HUES48 (cell line): ENCODE data around the gene PPP3CA.

Experiments used
- H3K27ac ChIP-seq: one replicate; pipeline ENCODE4 v1.7.0; 2013; ENCODE audit warnings: low read depth, low read length, inconsistent platforms
- H3K27me3 ChIP-seq: 2 replicates; pipeline ENCODE4 v1.6.1; 2013; ENCODE audit warnings: mild to moderate bottlenecking, low read length; ENCODE audit not compliant: control insufficient read depth, insufficient read depth
- H3K36me3 ChIP-seq: 2 replicates; pipeline ENCODE4 v1.6.1; 2013; ENCODE audit warnings: low read length; ENCODE audit not compliant: control insufficient read depth, insufficient read depth
- H3K4me1 ChIP-seq: 2 replicates; pipeline ENCODE4 v1.6.1; 2013; ENCODE audit warnings: mild to moderate bottlenecking, low read length; ENCODE audit not compliant: control insufficient read depth, insufficient read depth
- H3K4me3 ChIP-seq: 2 replicates; pipeline ENCODE4 v1.5.1; 2013; ENCODE audit warnings: mild to moderate bottlenecking, low read depth, low read length
- H3K9ac ChIP-seq: 2 replicates; pipeline ENCODE4 v1.6.1; 2013; ENCODE audit warnings: mild to moderate bottlenecking, low read depth, low read length, moderate library complexity
- H3K9me3 ChIP-seq: 2 replicates; pipeline ENCODE4 v1.6.1; 2013; ENCODE audit warnings: low read length; ENCODE audit not compliant: control insufficient read depth, insufficient read depth

The PPP3CA gene

GRCh38 chr4:101347267-101347556 is at the start of gene PPP3CA:
TSS of gene PPP3CA (minus strand) at chr4:101347526.
- H3K36me3 ChIP-seq: no peaks in the 10 kb centered on the region
- H3K4me1 ChIP-seq: peaks cover 18% of the 10 kb centered on the region
- H3K27me3 ChIP-seq: peaks cover 16% of the 10 kb centered on the region
- H3K9me3 ChIP-seq: no peaks in the 10 kb centered on the region
- H3K27ac ChIP-seq: peak within 1 kb of the TSS; percentile 85
- H3K9ac ChIP-seq: peak within 1 kb of the TSS; percentile 61; the same call in 1 of the 2 replicates
- peak within 1 kb of the TSS; percentile 87 for H3K4me3 ChIP-seq

GRCh38 chr4:101393256-101393655 is 45.9 kb upstream of the PPP3CA start:
- Histone ChIP-seq H3K9me3 (no peaks in the 10 kb centered on the region), H3K4me1 (no peaks in the 10 kb centered on the region), H3K36me3 (no peaks in the 10 kb centered on the region), H3K4me3 (no peak overlapping the region), H3K27ac (no peak overlapping the region), H3K27me3 (no peaks in the 10 kb centered on the region), H3K9ac (no peak overlapping the region)

GRCh38 chr4:101370663-101371210 is 23.4 kb upstream of the PPP3CA start:
- H3K36me3 ChIP-seq: no peaks in the 10 kb centered on the region
- H3K9ac ChIP-seq: no peak overlapping the region
- no peaks in the 10 kb centered on the region for H3K27me3 ChIP-seq
- H3K27ac ChIP-seq: no peak overlapping the region
- H3K4me1 ChIP-seq: peaks cover 11% of the 10 kb centered on the region; the same call in 1 of the 2 replicates
- H3K9me3 ChIP-seq: no peaks in the 10 kb centered on the region
- no peak overlapping the region for H3K4me3 ChIP-seq

GRCh38 chr4:101367201-101367600 is 19.9 kb upstream of the PPP3CA start:
- H3K9me3 ChIP-seq: no peaks in the 10 kb centered on the region
- H3K27ac ChIP-seq: no peak overlapping the region
- H3K9ac ChIP-seq: no peak overlapping the region
- H3K4me1 ChIP-seq: peaks cover 11% of the 10 kb centered on the region; the same call in 1 of the 2 replicates
- H3K27me3 ChIP-seq: no peaks in the 10 kb centered on the region
- H3K4me3 ChIP-seq: no peak overlapping the region
- H3K36me3 ChIP-seq: no peaks in the 10 kb centered on the region

- no peak overlapping the region for H3K4me3 ChIP-seq
- H3K27me3 ChIP-seq: no peaks in the 10 kb centered on the region
- peaks cover 11% of the 10 kb centered on the region; the same call in 1 of the 2 replicates for H3K4me1 ChIP-seq
- no peaks in the 10 kb centered on the region for H3K9me3 ChIP-seq
- no peaks in the 10 kb centered on the region for H3K36me3 ChIP-seq
- H3K27ac ChIP-seq: no peak overlapping the region
- H3K9ac ChIP-seq: no peak overlapping the region
These were observed 19.0 kb upstream of the PPP3CA start for GRCh38 chr4:101366331-101366730.

- no peaks in the 10 kb centered on the region for H3K36me3 ChIP-seq
- no peaks in the 10 kb centered on the region for H3K9me3 ChIP-seq
- no peak overlapping the region for H3K4me3 ChIP-seq
- no peaks in the 10 kb centered on the region for H3K27me3 ChIP-seq
- no peak overlapping the region for H3K9ac ChIP-seq
- no peaks in the 10 kb centered on the region for H3K4me1 ChIP-seq
- no peak overlapping the region for H3K27ac ChIP-seq
These were observed 10.4 kb upstream of the PPP3CA start for GRCh38 chr4:101357751-101358150.

- no peak overlapping the region for H3K4me3 ChIP-seq
- no peak overlapping the region for H3K9ac ChIP-seq
- H3K9me3 ChIP-seq: no peaks in the 10 kb centered on the region
- H3K36me3 ChIP-seq: no peaks in the 10 kb centered on the region
- H3K27me3 ChIP-seq: no peaks in the 10 kb centered on the region
- H3K4me1 ChIP-seq: no peaks in the 10 kb centered on the region
- H3K27ac ChIP-seq: no peak overlapping the region
These were observed 9.6 kb upstream of the PPP3CA start for GRCh38 chr4:101356928-101357327.

- H3K36me3 ChIP-seq: no peaks in the 10 kb centered on the region
- H3K27me3 ChIP-seq: no peaks in the 10 kb centered on the region
- no peak overlapping the region for H3K9ac ChIP-seq
- no peaks in the 10 kb centered on the region for H3K4me1 ChIP-seq
- H3K9me3 ChIP-seq: no peaks in the 10 kb centered on the region
- no peak overlapping the region for H3K4me3 ChIP-seq
- H3K27ac ChIP-seq: no peak overlapping the region
These were observed 8.7 kb upstream of the PPP3CA start for GRCh38 chr4:101355767-101356702.

GRCh38 chr4:101355246-101355645 is 7.9 kb upstream of the PPP3CA start:
- H3K9ac ChIP-seq: no peak overlapping the region
- H3K27ac ChIP-seq: no peak overlapping the region
- no peak overlapping the region for H3K4me3 ChIP-seq
- no peaks in the 10 kb centered on the region for H3K9me3 ChIP-seq
- H3K27me3 ChIP-seq: peaks cover 2% of the 10 kb centered on the region; the same call in 1 of the 2 replicates
- H3K36me3 ChIP-seq: no peaks in the 10 kb centered on the region
- H3K4me1 ChIP-seq: no peaks in the 10 kb centered on the region

- no peaks in the 10 kb centered on the region for H3K9me3 ChIP-seq
- peaks cover 16% of the 10 kb centered on the region for H3K27me3 ChIP-seq
- no peak overlapping the region for H3K27ac ChIP-seq
- peaks cover 15% of the 10 kb centered on the region for H3K4me1 ChIP-seq
- no peak overlapping the region for H3K4me3 ChIP-seq
- no peaks in the 10 kb centered on the region for H3K36me3 ChIP-seq
- H3K9ac ChIP-seq: no peak overlapping the region
These were observed 2.4 kb upstream of the PPP3CA start for GRCh38 chr4:101349801-101350064.

GRCh38 chr4:101348995-101349800 is 1.9 kb upstream of the PPP3CA start:
- Histone ChIP-seq H3K9ac (no peak overlapping the region), H3K4me3 (peak overlapping the region; percentile 77; the same call in 1 of the 2 replicates), H3K36me3 (no peaks in the 10 kb centered on the region), H3K27me3 (peaks cover 16% of the 10 kb centered on the region), H3K4me1 (peaks cover 15% of the 10 kb centered on the region), H3K27ac (no peak overlapping the region), H3K9me3 (no peaks in the 10 kb centered on the region)
